Stomach (tissue), 4 donors: Measurements from ENCODE around the gene ACTR6.

Experiments used
- CTCF ChIP-seq, 7 experiments: fragments of 450-650 bp in 4 of 7; fragments of 200-600 bp in 3 of 7; sonication (generic) in 3 of 7; IDR thresholded peaks; one replicate each; pipeline ENCODE4 v1.5.1; 2016 to 2019; ENCODE audit warnings: antibody characterized with exemption in 7 of 7, control low read depth in 2 of 7, mild to moderate bottlenecking in 1 of 7
- EP300 ChIP-seq: sonication (generic); formaldehyde crosslinking; IDR thresholded peaks from one replicate; pipeline ENCODE4 v1.6.1; 2017; ENCODE audit warnings: antibody characterized with exemption
- POLR2A ChIP-seq, 4 donors: fragments of 450-650 bp; IDR thresholded peaks; one replicate each; pipeline ENCODE4 v1.6.1; 2016; ENCODE audit warnings: antibody characterized with exemption in 4 of 4, control low read depth in 2 of 4, mild to moderate bottlenecking in 1 of 4, moderate library complexity in 1 of 4

- TF ChIP-seq CTCF (IDR thresholded peaks at IDR 0.05): peak in 2 of 7 experiments; percentile 12 to 31
- TF ChIP-seq POLR2A (IDR thresholded peaks at IDR 0.05): no peak
- no peak for TF ChIP-seq EP300
These were observed 37.0 kb upstream of the ACTR6 start for GRCh38 chr12:100163416-100164152.
